ENCODE data around the gene CERS6. TPM values are rescaled to one million over a fixed set of nuclear protein-coding genes. Genes with fewer than 3 reads are reported as not detected.

CERS6 gene
- total RNA-seq, 4 donors from 2014 or later: 53.7 to 78.3 (median 63.8) TPM

DNA sequence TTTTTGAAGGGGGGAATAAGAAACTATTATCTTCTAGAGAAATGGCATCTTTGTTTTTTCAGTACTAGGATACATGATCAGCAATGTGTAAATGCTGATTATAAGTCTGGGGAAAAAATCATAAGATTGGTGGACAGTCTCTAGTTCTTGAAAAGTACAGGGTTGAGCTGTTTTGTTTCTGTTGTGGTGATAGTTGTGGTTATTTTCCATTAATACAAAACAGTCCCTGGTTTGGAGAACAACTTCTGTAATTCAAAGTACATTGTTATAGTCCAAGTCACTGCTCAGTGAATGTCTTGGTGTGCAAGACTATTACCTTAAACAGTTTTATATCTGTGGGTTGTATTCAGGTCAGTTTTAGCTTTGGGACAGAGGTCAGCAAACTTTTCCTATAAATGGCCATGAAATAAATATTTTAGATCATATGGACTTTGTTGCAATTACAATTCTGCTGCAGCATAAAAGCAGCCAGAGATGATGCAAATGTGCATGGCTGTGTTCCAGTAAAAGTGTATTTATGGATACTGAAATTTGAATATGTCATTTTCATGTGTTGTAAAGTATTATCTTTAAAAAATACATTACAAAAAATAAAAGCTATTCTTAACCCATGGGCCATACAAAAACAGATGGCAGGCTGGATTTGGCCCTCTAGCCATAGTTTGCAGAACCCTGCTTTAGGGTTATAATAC, 111.0 kb downstream of the CERS6 start:
- no peak for DNase-seq (ENCODE audit: low spot score in 2 of 2)
- H3K4me3 ChIP-seq (ENCODE audit: low read depth, poor library complexity, severe bottlenecking): no peak overlapping the region
- intact Hi-C loops (cut with DNase I; ENCODE audit: low total_unique reads): no loop called here
- no peak for TF ChIP-seq POLR2A (IDR thresholded peaks at IDR 0.05)
- TF ChIP-seq, protein P1, sequence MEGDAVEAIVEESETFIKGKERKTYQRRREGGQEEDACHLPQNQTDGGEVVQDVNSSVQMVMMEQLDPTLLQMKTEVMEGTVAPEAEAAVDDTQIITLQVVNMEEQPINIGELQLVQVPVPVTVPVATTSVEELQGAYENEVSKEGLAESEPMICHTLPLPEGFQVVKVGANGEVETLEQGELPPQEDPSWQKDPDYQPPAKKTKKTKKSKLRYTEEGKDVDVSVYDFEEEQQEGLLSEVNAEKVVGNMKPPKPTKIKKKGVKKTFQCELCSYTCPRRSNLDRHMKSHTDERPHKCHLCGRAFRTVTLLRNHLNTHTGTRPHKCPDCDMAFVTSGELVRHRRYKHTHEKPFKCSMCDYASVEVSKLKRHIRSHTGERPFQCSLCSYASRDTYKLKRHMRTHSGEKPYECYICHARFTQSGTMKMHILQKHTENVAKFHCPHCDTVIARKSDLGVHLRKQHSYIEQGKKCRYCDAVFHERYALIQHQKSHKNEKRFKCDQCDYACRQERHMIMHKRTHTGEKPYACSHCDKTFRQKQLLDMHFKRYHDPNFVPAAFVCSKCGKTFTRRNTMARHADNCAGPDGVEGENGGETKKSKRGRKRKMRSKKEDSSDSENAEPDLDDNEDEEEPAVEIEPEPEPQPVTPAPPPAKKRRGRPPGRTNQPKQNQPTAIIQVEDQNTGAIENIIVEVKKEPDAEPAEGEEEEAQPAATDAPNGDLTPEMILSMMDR (IDR thresholded peaks at IDR 0.05): no peak

DNA sequence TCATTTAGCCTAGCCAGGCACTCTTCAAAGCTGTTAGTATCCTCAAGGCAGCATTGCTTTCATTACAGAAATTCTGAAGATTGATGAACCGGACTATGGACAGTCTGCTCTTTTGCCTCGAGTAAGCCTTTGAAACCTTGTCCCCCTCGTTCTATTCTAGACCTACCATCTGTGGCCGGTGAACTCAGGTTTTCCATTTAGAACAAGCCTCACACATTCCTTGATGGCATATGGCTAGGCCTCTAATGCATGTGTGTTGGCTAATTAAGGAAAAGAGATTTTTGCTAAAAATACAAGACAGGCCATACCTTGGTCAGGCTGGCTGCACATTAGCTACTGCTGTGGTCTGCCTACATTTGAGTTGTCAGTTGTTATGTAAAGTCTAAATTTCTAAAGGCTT, 111.8 kb downstream of the CERS6 start:
- intact Hi-C loops (cut with DNase I; ENCODE audit: low total_unique reads): no loop called here
- no peak for TF ChIP-seq POLR2A (IDR thresholded peaks at IDR 0.05)
- TF ChIP-seq, protein P1 (IDR thresholded peaks at IDR 0.05): no peak
- no peak overlapping the region for H3K4me3 ChIP-seq (ENCODE audit: low read depth, poor library complexity, severe bottlenecking)
- WGBS, 2 donors: 90 to 97% methylated on average over 4 of the region's 4 CpGs
- no peak for DNase-seq (ENCODE audit: low spot score in 2 of 2)

DNA sequence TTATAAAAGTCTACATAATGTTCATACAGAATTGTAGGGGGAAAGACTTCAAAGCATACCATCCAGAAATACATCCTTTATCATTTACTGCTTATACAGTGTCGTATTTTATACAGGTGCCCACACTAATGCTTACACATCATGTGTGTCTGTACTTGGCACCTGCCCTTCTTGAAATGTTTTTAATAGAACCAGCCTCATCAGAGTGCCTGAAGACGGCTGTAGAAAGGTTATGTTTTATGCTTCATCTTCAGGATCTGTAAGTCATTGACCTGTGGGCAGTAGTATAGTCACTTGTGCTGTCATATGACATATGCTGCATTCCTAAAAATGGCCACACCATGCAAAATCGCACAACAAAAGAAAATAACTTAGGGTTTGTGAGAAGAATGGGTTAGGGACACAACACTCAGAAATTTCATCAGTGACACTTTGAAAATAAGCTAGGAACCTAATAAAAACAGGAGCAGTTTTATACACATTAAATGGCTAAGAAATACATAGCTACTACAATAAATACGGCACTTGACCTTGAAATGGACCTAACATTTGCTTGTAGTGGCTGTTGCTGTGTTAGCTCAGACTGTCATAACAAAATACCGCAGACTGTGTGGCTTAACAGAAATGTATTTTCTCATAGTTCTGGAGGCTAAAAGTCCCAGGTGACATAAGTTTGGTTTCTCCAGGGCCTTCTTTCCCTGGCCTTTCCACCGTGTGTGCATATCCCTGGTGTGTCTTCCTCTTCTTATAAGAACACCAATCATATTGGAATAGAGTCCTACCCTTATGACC, 112.6 kb downstream of the CERS6 start:
- no peak overlapping the region for H3K4me3 ChIP-seq (ENCODE audit: low read depth, poor library complexity, severe bottlenecking)
- 91% methylated on average over 6 of the region's 6 CpGs for WGBS, 2 donors
- no peak for DNase-seq (ENCODE audit: low spot score in 2 of 2)
- intact Hi-C loops (cut with DNase I; ENCODE audit: low total_unique reads): no loop called here
- TF ChIP-seq, protein P1 (IDR thresholded peaks at IDR 0.05): no peak
- no peak for TF ChIP-seq POLR2A (IDR thresholded peaks at IDR 0.05)

DNA sequence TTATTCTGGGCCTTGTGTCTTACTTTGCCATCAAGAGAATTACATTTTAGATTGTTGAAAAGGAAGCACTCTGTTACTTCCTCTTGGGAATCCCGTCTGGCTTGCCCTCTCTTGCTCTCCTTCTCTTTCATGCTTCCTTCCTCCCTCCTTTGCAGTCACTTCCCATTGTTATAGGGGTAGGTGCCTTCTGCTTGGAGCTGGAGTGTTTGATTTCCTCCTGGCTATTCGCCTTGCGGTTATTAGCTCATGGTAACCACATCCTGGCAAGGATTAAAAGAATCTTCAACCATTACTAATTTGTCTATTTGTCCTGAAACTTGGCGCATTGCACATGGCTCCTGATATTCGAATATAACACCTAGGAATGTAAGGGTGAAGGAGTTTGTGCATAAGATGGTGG, 115.0 kb downstream of the CERS6 start:
- WGBS, 2 donors: 72 to 81% methylated on average over 5 of the region's 5 CpGs
- TF ChIP-seq, protein P1 (IDR thresholded peaks at IDR 0.05): no peak
- TF ChIP-seq POLR2A (IDR thresholded peaks at IDR 0.05): no peak
- no peak for DNase-seq (ENCODE audit: low spot score in 2 of 2)
- intact Hi-C loops (cut with DNase I; ENCODE audit: low total_unique reads): no loop called here
- no peak overlapping the region for H3K4me3 ChIP-seq (ENCODE audit: low read depth, poor library complexity, severe bottlenecking)

DNA sequence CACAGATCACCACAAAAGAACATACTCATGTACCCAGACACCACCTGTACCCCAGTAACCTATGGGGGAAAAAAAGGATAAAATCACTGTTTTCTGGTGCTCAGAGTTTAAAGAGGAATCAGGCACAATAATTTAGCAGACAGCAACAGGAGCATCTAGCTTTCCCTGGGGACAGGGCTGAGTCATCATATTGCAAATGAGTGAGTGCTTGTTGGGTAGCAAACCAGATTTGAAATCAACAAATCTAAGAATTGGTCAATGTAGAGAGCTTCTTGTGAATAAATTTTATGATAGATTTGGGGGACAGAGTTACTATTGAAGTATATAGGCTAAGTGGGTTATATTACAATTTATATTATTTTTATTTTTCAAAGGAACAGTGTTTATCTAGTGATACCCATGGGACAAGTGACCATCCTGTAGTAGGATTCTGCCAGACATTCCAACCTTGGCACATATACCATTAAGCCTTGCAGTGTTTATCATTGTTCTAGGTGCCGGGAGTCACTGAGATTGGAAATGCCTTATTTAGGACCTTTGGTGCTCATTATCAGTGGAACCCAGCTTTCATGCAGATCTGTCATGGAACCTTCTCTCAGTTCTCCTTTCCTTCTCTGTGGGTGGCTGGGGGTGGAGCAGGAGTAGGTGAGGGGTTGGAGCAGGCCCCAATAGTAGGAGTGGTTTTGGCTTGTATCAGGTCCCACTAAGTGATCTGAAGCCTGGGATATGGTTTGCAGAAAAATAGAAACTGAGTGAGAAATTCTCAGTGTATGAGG, 117.2 kb downstream of the CERS6 start:
- intact Hi-C loops (cut with DNase I; ENCODE audit: low total_unique reads): no loop called here
- 76 to 89% methylated on average over 1 of the region's 1 CpG for WGBS, 2 donors
- TF ChIP-seq, protein P1 (IDR thresholded peaks at IDR 0.05): no peak
- no peak for TF ChIP-seq POLR2A (IDR thresholded peaks at IDR 0.05)
- no peak overlapping the region for H3K4me3 ChIP-seq (ENCODE audit: low read depth, poor library complexity, severe bottlenecking)
- DNase-seq (ENCODE audit: low spot score in 2 of 2): no peak
